Frontal cortex (tissue), 4 donors: ENCODE data around the gene OXSR1. TPM values are rescaled to one million over a fixed set of nuclear protein-coding genes. Genes with fewer than 3 reads are reported as not detected.
"Not testable (repeated sequence)": the region's sequence is repeated elsewhere in the genome, so short reads cannot be mapped to it uniquely, and the experiment has no call there.

Experiments
- DNase-seq, 2 donors: peaks; one replicate each; pipeline ENCODE4 v3.0.0; 2012; ENCODE audit warnings: low spot score in 2 of 2
- FAIRE-seq: peaks from 2 replicates; lab custom pipeline; 2012; peaks lifted over from hg19 to GRCh38; lab: Jason Lieb, UNC
- small RNA-seq: library from RNA; depleted of rRNA; stranded (forward); fragments of <200 nt; gene quantifications from one replicate; pipeline ENCODE3, GENCODE V24; 2014
- total RNA-seq: library from RNA; depleted of rRNA; stranded (reverse); fragments of >200 nt; gene quantifications from one replicate; pipeline ENCODE4 v1.2.3, GENCODE V29; 2014
- donor health status: control.
- donor health status: control.
- donor health status: control.

OXSR1 gene
- total RNA-seq, 1 donor from 2014 or later, result 51.0 TPM

GRCh38 chr3:38283810-38284755, 118.7 kb downstream of the OXSR1 start:
- FAIRE-seq, result no peak
- DNase-seq, result no peak

DNA sequence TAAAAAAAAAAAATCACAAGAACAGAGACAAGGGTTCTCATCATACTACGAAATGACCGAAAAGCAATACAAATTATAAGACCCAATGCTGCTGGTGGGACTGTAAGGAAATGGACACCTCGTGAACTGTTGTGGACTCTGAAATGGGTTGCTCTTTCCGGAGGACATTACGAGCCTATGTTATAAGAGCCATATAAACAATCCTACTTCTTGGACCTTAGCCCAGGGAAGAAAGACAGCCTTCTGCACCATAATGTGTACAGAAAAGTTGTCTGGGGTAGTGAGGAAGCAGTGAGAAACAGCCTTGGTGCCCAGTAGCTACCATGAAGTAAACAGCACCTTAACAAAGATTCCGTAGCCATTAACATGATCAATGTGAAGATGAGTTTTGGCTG, 119.4 kb downstream of the OXSR1 start:
- FAIRE-seq, result no peak
- DNase-seq, result no peak

- DNase-seq, FAIRE-seq: not testable (repeated sequence)
These were observed 124.2 kb downstream of the OXSR1 start for GRCh38 chr3:38289286-38290217.

- not testable (repeated sequence) for FAIRE-seq, DNase-seq
These were observed 131.7 kb downstream of the OXSR1 start for GRCh38 chr3:38297053-38297452.

DNA sequence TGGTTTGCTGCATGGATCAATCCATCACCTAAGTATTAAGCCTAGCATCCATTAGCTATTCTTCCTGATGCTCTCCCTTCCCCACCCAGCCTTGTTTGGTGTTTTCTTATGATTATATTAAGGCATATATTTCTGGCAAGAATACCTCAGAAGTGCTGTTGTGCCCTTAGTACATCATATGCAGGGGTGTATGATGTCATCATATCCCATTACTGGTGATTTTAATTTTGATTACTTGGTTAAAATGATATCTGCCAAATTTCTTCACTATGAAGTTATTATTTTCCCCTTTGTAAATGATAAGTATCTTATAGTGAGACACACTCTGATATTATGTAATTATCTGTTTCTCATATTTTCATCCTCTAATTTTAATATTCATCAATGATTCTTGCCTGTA, 132.2 kb downstream of the OXSR1 start:
- FAIRE-seq, result no peak

GRCh38 chr3:38297947-38298711, 132.8 kb downstream of the OXSR1 start:
- DNase-seq (no peak), FAIRE-seq (no peak)

More for the DNA sequence above, 132.2 kb downstream of the OXSR1 start:
- DNase-seq, result no peak

Small RNA genes within 50 kb of the gene (small RNA-seq; reads per million reads assigned to genes)
- gene RF00019 (not detected), gene RNU6-235P (not detected)

Other genes with a start within 250 kb of the OXSR1 start
- gene VILL, start 174.8 kb upstream of the OXSR1 start, total RNA-seq, result 9.8 TPM
- 4.1 TPM for gene PLCD1, start 135.9 kb upstream of the OXSR1 start, total RNA-seq
- 0.41 TPM for gene DLEC1, start 126.3 kb upstream of the OXSR1 start, total RNA-seq
- 30.2 TPM for gene ACAA1, start 28.4 kb upstream of the OXSR1 start, total RNA-seq
- gene MYD88, start 26.9 kb upstream of the OXSR1 start, total RNA-seq, result 3.7 TPM
- gene SLC22A13, start 100.3 kb downstream of the OXSR1 start, total RNA-seq, result under 0.01 TPM
- gene SLC22A14, start 116.8 kb downstream of the OXSR1 start, total RNA-seq, result under 0.01 TPM
- gene XYLB, start 181.2 kb downstream of the OXSR1 start, total RNA-seq, result 4.1 TPM